Activated T-cell treated with anti-CD3 and anti-CD28 coated beads for 1 hour (primary cell): ENCODE measurements around the gene RAB7A.
"Not testable (repeated sequence)": the region's sequence is repeated elsewhere in the genome, so short reads cannot be mapped to it uniquely, and the experiment has no call there.

Experiments
- DNase-seq: peaks from one replicate; pipeline ENCODE4 v3.0.0-alpha.2; 2020; ENCODE audit warnings: low read depth

The RAB7A gene

DNA sequence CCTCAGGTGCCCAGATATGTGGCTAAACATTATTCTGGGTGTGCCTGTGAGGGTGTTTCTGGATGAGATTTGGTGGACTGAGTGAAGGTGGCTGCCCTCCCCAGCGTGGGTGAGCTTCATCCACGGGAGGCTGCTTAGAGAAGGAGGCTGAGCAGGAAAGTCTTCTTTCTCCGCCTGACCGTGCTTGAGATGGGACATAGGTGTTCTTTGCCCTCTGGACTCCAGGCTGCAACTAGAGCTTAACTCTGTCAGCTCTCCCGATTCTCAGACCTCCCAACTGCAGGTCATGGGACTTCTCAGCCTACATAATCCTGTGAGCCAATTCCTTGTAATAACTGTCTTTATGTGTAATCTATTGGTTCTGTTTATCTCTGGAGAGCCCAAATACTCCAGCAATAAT, 34.1 kb downstream of the RAB7A start:
- DNase-seq = no peak

DNA sequence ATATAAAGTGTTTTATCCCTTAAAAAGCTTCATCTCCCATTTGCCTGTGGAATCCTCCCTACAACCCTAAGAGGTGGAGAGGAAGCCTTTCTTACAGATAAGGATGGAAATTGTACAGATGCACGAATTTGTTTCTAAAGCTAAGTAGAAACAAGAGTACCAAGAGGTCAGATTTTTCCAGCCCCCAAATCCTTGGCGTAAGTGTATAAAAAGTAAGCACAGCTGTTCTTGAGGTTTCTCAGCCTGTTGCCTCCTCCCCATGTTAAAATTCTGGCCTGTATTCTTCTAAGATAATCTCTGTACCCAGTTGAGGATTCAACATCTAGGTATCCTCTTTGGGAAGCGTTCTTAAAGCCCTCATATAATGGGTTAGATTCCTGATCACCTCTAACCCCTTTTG, 34.9 kb downstream of the RAB7A start:
- no peak for DNase-seq

DNA sequence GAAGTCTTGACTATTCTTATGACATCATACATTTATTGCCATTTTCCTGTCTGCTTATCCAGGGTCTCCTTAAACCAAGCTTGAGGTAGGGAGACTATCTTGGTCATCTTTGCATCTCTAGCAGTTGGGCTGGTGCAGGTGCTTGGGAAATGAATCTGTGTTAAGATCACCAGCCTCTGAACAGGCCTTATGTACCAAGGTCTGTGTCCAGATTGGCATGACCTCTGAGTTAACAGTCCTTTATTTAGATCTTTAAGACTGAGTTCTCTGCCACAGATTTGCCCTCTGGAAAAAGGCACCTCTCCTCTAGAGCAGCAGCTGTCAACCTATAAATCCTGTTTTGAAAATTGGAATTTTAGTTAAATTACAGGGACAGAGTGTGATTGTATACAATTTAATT, 35.4 kb downstream of the RAB7A start:
- DNase-seq = no peak

DNA sequence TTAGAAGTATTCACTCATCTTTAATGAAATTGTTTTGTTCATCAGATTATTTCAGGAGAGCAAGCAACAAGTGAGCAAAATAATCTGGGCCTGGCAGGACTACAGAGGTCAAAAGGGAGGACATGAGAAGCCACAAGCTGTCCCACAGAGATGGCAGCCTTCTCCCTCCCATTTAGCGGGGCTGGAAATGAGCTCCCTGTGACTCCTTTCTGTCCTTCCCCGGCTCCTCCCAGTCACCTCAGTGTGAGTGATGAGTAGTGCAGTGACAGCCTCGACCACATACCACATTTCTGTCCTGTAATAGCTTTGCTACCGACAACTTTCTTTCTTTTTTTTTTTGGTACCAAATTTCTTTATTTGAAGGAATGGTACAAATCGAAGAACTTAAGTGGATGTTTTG, 38.0 kb downstream of the RAB7A start:
- no peak for DNase-seq

DNA sequence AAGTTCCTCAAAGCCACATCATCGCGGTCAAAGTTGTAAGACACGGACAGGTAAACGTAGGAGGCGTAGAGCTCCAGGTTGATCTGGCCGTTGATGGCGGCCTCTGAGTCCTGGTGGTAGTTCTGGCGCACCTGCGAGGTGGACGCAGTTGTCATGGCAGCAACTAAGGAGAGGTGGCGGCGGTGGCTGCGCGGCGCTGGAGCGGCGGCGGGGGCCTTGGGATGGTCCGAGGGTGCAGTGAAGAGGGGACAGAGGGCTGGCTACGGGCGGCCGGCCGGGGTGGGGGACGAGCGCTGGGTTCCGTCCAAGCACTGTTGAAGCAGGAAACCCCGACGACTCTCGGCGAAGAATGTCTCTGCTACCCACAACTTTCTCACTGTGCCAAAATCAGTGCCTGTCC, 38.9 kb downstream of the RAB7A start:
- no peak for DNase-seq

DNA sequence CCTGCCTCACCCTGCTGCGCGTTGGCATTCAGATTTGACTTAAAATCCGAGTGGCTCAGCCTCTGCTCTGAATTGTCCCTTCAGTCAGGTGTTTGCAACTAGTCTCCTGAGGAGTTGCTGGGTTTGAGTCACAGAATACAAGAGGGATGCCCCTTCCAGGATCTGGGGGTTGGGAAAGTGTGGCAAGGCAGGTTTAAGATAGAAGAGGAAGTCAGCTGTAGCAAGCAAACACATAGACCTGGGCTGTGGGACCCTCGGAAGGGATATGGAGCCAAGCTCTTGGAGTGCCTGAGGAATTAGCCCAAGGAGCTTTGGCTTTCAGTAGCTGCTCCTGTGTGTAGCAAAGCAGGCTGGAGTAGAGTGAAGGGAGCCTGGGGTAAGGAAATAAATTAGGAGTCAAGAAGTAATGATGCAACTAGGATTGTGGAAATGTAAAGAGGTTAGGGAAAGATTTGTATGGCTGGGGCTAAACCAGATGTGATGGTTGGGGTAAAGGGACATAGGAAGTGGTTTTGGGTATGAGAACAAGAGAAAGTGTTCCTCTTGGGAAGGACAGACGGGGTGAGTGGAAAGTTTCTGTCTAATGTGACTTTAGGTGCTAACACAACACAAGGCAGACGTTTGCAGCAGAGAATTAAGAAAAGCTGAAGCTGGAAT, 41.2 kb downstream of the RAB7A start:
- no peak for DNase-seq

DNA sequence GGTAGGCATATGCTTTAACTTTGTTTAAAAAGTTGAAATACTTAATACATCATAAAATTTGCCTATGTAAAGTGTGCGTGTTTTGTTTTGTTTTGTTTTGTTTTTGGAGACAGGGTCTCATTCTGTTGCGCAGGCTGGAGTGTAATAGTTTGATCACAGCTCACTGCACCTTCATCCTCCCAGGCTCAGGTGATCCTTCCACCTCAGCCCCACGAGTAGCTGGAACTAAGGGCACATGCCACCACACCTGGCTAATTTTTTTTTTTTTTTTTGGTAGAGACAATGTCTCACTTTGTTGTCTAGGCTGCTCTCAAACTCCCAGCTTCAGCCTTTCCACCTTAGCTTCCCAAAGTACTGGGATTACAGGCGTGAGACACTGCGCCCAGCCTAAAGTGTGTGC, 42.5 kb downstream of the RAB7A start:
- no peak for DNase-seq

DNA sequence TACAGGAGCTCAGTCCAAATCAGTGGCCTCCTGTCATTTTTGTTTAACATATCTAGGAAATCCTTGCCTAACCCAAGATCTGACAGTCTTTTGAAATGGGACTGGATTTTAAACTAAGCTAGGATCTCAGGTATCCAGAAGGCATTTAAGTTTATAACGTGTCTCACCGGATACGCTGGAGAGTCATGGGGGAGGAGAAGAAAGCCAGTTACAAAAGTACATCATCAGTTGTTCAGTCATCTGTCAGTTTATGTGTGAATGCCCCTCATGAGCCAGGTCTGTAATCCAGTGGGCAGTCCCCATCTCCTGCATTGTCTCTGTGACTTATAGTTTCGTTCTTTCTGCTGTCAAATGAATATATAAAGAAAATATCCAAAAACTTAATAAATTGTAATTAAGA, 44.4 kb downstream of the RAB7A start:
- DNase-seq = no peak

DNA sequence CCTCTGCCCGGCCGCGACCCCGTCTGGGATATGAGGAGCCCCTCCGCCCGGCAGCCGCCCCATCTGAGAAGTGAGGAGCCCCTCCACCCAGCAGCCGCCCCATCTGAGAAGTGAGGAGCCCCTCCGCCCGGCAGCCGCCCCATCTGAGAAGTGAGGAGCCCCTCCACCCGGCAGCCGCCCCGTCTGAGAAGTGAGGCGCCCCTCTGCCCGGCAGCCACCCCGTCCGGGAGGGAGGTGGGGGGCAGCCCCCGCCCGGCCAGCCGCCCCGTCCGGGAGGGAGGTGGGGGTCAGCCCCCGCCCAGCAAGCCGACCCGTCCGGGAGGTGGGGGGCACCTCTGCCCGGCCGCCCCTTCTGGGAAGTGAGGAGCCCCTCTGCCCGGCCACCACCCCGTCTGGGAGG, 47.2 kb downstream of the RAB7A start:
- DNase-seq = not testable (repeated sequence)

DNA sequence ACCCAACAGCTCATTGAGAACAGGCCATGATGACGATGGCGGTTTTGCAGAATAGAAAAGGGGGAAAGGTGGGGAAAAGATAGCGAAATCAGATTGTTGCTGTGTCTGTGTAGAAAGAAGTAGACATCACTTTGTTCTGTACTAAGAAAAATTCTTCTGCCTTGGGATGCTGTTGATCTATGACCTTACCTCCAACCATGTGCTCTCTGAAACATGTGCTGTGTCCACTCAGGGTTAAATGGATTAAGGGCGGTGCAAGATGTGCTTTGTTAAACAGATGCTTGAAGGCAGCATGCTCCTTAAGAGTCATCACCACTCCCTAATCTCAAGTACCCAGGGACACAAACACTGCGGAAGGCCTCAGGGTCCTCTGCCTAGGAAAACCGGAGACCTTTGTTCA, 47.6 kb downstream of the RAB7A start:
- DNase-seq = not testable (repeated sequence)

DNA sequence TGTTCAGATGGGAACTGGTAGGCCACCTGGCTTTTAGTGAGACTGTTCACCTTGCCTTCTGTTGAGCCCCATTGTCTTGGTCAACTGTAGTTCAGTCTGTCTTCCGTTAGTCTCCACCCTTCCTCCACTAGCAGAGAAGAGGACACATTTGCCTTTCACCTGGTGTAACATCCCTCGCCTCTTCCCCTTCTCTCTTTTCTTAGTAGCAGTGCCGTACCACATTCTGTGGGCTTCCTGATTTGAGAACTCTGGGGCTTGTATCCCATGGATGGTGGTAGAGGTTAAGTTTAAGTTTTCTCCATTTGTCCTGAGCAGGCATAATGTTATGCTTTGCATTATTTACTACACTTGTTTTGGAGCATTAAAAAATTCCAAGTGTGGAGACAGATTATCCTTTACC, 49.3 kb downstream of the RAB7A start:
- no peak for DNase-seq

DNA sequence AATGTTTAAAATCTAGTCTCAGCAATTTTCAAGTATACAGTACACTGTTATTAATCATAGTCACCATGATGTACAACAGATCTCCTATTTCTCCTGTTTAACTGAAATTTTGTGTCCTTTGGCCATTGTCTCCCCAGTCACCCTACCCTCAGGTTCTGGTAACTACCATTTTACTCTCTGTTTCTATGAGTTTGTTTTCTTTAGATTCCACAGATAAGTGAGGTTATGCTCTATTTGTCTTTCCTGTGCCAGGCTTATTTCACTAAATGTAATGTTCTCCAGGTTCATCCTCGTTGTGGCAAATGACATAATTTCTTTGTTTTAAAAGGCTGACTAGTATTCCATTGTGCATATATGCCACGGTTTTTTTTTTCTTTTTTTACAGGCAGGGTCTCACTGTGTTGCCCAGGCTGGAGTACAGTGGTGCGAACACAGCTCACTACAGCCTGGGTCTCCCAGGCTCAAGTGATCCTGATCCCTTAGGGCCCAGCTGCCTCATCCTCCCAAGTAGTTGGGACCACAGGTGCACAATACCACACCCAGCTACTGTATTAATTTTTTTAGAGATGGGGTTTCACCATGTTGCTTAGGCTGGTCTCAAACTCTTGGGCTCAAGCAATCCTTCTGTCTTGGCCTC, 50.0 kb downstream of the RAB7A start:
- DNase-seq = no peak

DNA sequence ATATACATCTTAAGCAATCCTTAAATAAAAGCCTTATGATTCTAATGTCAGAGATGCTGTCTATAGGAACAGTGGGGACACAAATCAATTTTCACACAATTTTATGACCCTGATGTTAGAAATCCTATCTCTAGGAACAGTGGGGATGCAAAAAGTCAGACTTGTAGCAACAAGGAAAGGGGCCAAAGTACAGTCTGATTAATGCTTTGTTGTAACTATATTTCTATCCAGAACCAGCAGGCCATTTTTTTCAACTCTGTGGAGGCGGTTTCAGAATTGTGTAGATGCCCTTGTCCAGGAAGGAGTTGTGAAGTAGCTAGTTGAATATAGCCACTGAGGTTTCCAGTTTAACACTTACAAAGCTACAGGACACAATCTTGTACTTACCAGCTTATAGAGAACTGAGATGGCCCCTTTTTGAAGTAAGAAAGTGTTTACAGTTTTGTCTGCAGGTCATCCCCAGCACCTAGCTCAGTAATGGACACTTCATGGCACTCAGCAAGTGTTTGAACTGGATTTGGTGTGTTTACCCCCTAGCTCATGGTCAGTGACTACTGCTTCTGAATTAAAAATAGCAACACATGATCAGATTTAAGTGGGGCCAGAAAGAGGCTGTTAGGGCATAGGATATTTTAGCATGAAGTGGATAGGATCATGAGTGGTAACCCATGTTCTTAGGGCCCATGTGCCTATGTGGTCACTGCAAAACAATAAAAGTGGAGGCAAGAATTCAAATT, 54.3 kb downstream of the RAB7A start:
- no peak for DNase-seq

DNA sequence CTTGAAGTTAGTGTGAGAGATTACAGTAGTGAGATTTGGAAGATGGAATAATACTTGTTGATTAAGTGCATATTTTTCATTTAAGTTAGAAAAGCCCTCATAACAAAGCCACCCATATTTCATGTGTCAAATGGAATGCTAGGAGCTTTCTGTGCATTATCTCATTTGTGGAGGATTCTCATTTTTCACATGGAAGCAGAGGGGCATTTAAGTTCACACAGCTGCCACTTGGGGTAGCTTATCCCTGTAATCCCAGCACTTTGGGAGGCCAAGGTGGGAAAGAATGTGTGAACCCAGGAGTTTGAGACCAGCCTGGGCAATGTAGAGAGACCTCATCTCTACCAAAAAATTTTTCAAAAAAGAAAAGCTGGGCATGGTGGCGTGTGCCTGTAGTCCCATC, 55.2 kb downstream of the RAB7A start:
- no peak for DNase-seq

DNA sequence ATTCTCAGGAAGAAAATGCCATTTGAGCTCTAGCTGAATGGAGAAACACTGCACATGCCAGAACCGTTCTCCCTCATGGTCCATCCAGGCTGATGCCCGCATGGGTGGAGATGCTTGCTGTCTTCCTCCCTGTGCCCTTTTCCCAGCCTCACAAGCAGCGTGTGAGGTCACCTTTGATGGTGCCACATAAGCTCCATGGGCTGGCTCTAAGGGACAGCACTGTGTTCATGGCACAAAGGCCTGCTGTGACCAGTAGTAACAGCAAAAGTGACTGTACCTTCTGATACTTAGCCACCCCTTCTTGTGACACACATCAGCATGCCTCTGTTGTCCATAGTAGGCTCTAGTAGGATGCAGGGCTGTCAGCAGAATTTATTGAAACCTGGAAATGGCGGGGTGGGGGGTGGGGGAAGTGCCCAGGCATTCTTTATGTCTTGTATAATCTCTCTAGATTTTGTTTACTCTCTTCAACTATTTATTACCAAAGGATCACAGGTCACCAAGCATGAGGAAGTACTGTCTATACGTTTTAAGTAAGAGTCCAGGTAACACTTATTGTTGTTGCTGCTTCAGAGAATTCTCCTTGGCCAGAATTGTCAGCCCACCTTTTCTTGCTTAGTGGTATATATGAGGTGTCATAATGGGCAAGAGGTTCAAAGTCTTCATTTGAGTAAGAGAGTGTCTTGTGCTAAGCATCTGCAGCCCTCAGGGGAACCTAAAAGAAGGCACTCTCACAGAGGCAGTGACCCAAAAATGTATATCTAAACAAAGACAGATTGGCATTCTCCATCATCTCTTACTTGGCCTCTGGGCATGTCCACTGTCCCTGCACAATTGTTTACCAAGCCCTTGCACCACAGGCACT, 56.5 kb downstream of the RAB7A start:
- DNase-seq = no peak

DNA sequence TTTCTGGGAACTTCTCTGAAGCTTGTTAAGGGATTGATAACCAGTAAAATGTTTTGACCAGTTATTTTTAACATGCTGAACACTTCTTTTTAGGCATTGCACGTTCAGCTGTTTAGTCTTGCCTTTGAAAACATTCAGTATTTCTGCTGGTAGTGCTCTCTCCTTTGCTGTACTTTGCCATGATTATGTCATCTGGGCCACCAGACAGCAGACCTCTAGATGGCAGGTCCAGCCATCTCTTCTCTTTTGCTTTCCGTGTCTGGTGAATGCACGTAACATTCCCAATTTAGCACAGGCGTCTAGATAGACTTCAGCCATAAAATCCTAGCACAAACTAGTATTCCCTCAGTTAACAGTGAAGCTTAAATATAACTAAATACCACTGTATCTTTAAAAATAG, 57.8 kb downstream of the RAB7A start:
- no peak for DNase-seq

DNA sequence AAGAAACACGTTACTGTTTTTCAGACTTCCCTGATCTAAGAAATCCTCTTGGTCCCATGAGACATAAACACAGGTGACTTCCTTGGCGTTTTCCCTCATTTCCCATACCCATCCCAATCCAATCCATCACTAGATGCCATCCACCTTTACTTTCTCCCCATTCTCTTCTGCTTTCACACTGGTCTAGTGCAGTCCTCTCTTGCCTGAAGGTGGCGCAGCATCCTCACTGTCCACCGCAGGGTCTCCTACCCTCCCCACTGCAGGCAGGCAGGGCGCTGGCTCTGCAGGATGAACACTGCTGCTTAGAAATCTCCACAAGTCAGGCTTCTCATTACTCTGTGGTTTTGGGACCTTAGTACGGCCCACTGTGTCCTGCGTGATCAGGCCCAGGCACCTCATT, 58.2 kb downstream of the RAB7A start:
- DNase-seq = peak; percentile 42

DNA sequence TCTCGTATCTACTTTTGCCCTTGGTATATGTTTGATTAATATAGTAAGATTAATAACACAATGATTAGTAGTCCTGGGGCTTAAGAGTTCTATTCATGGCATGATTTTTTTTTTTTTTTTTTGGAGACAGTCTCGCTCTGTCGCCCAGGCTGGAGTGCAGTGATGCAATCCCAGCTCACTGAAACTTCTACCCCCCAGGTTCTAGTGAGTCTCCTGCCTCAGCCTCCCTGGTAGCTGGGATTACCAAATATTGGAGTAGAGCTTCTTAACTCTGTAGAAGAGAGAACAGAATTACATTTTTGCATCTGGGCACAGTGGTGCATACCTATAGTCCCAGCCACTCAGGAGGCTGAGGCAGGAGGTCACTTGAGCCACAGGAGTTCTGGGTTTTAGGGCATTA, 58.9 kb downstream of the RAB7A start:
- no peak for DNase-seq

DNA sequence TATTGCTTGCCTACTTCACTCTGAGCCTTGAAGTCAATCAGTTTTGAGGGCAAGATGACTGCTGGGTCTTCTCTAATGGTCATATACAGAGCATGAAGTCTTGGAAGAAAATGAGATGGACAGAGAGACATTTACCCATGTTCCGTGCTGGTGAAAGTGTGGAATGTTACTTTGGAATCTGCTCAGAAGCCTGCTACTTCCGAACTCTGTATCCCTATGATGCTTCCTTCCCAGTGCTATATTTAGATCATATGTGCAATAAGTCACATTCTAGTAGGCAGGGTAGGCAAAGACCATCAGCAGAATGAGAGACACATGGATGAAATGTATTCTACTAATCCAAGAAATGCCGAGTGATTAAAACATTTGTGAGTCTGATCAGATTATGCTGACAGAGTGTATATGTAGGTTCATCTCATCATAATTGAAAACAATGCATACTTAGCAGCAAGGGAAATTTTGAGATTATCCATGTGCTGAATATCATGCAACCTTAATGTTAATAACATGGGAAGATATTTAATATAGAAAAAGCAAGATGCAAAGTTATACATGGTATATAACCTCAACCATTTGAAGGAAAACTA, 60.5 kb downstream of the RAB7A start:
- no peak for DNase-seq

DNA sequence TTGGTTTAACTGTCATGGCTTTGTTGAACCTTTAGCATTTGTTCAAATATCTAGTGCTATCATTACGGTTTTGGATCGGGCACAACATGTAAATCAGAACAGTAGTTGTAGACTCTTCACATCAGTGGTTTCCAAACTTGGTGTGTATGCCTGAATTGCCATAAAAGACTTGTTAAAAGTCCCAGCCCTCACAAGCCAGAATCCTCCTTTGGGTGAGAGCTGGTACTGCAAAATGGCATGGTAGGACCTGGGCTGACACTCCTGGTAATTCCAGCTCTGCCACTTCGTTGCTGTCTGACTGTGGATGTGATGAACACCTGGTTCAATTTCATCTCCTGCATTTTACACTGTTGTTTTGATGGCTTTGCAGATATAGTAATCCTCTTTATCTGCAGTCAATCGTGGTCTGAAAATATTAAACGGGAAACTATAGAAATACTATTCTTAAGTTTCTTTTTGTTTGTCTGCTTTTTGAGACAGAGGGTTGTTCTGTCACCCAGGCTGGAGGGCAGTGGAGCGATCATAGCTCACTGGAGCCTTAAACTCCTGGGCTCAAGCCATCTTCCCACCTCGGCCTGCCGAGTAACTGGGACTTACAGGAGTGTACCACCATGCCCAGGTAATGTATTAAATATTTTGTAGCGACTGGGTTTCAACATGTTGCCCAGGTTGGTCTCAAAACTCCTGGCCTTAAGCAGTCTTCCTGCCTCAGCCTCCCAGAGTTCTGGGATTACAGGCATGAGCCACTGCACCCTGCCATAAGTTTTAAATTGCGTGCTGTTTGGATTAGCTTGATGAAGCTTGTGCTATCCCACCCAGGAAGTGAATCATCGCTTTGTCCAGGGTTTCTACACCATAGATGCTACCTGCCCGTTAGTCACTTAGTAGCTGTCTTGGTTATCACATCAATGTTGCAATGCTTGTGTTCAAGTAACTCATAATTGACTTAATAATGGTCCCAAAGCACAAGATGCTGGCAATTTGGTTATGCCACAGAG, 61.6 kb downstream of the RAB7A start:
- DNase-seq = no peak

DNA sequence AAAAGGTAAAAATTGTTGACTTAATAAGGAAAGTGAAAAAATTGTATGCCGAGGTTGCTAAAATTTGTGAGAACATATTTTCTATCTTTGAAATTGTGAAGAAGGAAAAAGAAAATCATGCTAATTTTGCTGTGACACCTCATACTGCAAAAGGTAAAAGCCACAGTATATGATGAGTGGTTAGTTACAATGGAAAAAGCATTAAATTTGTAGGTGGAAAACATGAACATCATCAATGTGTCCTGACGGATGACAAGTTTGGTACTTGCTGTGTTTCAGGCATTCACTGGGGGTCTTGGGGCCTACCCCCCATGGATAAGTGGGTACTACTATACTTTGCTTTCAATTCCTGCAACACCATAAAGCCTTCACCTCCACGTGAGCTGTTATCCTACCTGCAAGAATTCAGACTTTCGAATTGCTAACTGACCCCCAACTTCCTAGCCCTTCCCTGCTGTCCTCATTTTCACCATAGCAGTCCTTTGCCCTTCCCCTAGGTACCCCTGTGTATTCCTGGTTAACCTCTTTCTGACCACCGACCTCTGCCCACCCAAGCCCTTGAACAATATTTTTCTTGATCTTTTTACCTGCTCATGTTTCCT, 62.4 kb downstream of the RAB7A start:
- no peak for DNase-seq
